Uterine smooth muscle cell (primary cell): ENCODE measurements around the gene GCFC2. TPM values are rescaled to one million over a fixed set of nuclear protein-coding genes. Genes with fewer than 3 reads are reported as not detected.

Source experiments
- total RNA-seq: library from RNA; depleted of rRNA; stranded (reverse); fragments of >200 nt; gene quantifications from 2 replicates; pipeline ENCODE4 v1.2.3, GENCODE V29; 2014

Gene GCFC2
- total RNA-seq: 11.4 and 17.0 TPM in 2 replicates

GRCh38 chr2:75710577-75711253, at the start of gene GCFC2:
TSS of gene GCFC2 (minus strand) at chr2:75710915. CDS start at chr2:75710855, 60 bp downstream.

GRCh38 chr2:75646583-75647425, 63.9 kb downstream of the GCFC2 start, which contains the start of gene MRPL19:
TSS of gene MRPL19 (plus strand) at chr2:75646783. CDS start at chr2:75646808, 25 bp downstream.

Other genes with a start within 250 kb of the GCFC2 start
- 35.9 and 46.4 TPM in 2 replicates for gene EVA1A, start 150.0 kb downstream of the GCFC2 start, total RNA-seq
- gene MRPL19, start 64.1 kb downstream of the GCFC2 start, total RNA-seq: 40.6 and 54.5 TPM in 2 replicates